Fibroblast of lung (primary cell): Measurements from ENCODE around the gene PACSIN2. TPM values are rescaled to one million over a fixed set of nuclear protein-coding genes. Genes with fewer than 3 reads are reported as not detected.

Source experiments
- DNase-seq, 2 donors: peaks; one replicate each; pipeline versions ENCODE4 v3.0.0 to v3.0.0-alpha.2; 2010; ENCODE audit warnings: low read depth in 2 of 2
- H2AFZ ChIP-seq: 2 replicates; pipeline ENCODE4 v1.5.1; 2012; ENCODE audit warnings: low read length, control low read depth, inconsistent platforms
- H3K27ac ChIP-seq: 2 replicates; pipeline ENCODE4 v1.5.1; 2011; ENCODE audit warnings: low read length, control low read depth; ENCODE audit not compliant: insufficient read depth
- H3K27me3 ChIP-seq: 2 replicates; pipeline ENCODE4 v1.5.1; 2011; ENCODE audit warnings: mild to moderate bottlenecking, low read length; ENCODE audit not compliant: control insufficient read depth, insufficient read depth
- H3K36me3 ChIP-seq: 2 replicates; pipeline ENCODE4 v1.5.1; 2011; ENCODE audit warnings: low read length; ENCODE audit not compliant: control insufficient read depth, insufficient read depth
- H3K4me1 ChIP-seq: 2 replicates; pipeline ENCODE4 v1.5.1; 2011; ENCODE audit warnings: low read length; ENCODE audit not compliant: control insufficient read depth, insufficient read depth; ENCODE audit errors: extremely low read depth
- H3K4me2 ChIP-seq: 2 replicates; pipeline ENCODE4 v1.5.1; 2011; ENCODE audit warnings: low read length, control low read depth; ENCODE audit not compliant: insufficient read depth; ENCODE audit errors: extremely low read depth
- H3K4me3 ChIP-seq, 4 experiments: fragments of 200-600 bp in 1 of 4; sonication (generic) in 1 of 4; replicated peaks in 1 of 4; 2 replicates each; pipeline ENCODE4 v1.5.1; 2011 to 2016; ENCODE audit warnings: low read length in 4 of 4, low read depth in 3 of 4, mild to moderate bottlenecking in 3 of 4, control low read depth in 2 of 4, inconsistent platforms in 1 of 4, mixed read lengths in 1 of 4; ENCODE audit not compliant: insufficient read depth in 1 of 4; ENCODE audit errors: control extremely low read depth in 1 of 4
- H3K79me2 ChIP-seq: 2 replicates; pipeline ENCODE4 v1.5.1; 2012; ENCODE audit warnings: mild to moderate bottlenecking, low read length, inconsistent platforms; ENCODE audit not compliant: control insufficient read depth, insufficient read depth
- H3K9ac ChIP-seq: 2 replicates; pipeline ENCODE4 v1.5.1; 2011; ENCODE audit warnings: mild to moderate bottlenecking, low read length, control low read depth; ENCODE audit not compliant: insufficient read depth
- H3K9me3 ChIP-seq: 2 replicates; pipeline ENCODE4 v1.5.1; 2012; ENCODE audit warnings: low read depth, low read length; ENCODE audit not compliant: control insufficient read depth, insufficient read depth
- H4K20me1 ChIP-seq: 2 replicates; pipeline ENCODE4 v1.5.1; 2011; ENCODE audit warnings: low read length; ENCODE audit not compliant: control insufficient read depth, insufficient read depth; ENCODE audit errors: extremely low read depth
- EZH2 ChIP-seq: IDR thresholded peaks from 2 replicates; pipeline ENCODE4 v1.5.1; 2012; ENCODE audit warnings: low read length, control low read depth, mild to moderate bottlenecking; ENCODE audit errors: missing control alignments
- polyA plus RNA-seq, 2 donors: library from polyadenylated mRNA; depleted of rRNA in 1 of 2; stranded (reverse) in 1 of 2; unstranded in 1 of 2; fragments of >200 nt; gene quantifications; 2 replicates each; pipeline ENCODE4 v1.2.1, GENCODE V29; 2011 to 2012; ENCODE audit warnings: missing spikeins in 1 of 2
- total RNA-seq: library from RNA; depleted of rRNA; stranded (reverse); fragments of >200 nt; gene quantifications from 2 replicates; pipeline ENCODE4 v1.2.1, GENCODE V29; 2014
- TF ChIP-seq, protein P1 (sequence below), 2 donors: IDR thresholded peaks in 1 of 2; conservative IDR thresholded peaks in 1 of 2; 1 replicate in 1 of 2; 2 replicates in 1 of 2; pipeline ENCODE4 v1.5.1; 2011 to 2012; ENCODE audit warnings: low read length in 2 of 2, control low read depth in 1 of 2, inconsistent platforms in 1 of 2, low read depth in 1 of 2, mild to moderate bottlenecking in 1 of 2

PACSIN2 gene
- total and polyA plus RNA-seq, 2 donors (not counting 1 experiment from before 2014, with no cell fraction given), result 30.1 to 41.4 TPM

DNA sequence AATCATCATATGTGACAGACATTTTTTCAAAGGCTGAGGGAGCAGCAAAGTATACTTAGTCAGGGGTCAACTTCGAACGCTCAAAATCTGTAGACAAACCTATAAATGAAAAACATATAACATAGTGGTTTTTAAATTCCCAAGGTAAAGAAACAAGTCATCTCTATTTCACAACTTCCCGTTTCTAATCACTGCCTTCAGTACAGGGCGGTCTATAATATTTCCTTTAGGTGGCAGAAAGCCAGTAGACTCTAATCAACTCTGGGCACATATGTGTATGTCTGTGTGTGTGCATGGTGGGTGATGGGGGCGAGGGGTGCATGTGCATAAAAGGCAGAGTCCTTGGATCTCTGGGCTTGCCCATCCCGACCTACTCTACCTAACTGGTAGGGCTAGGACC, 102.9 kb downstream of the PACSIN2 start:
- DNase-seq, result no peak
- H3K9ac ChIP-seq, result no peak overlapping the region
- H4K20me1 ChIP-seq, result no peaks in the 10 kb centered on the region
- TF ChIP-seq EZH2, result no peak
- TF ChIP-seq, protein P1, sequence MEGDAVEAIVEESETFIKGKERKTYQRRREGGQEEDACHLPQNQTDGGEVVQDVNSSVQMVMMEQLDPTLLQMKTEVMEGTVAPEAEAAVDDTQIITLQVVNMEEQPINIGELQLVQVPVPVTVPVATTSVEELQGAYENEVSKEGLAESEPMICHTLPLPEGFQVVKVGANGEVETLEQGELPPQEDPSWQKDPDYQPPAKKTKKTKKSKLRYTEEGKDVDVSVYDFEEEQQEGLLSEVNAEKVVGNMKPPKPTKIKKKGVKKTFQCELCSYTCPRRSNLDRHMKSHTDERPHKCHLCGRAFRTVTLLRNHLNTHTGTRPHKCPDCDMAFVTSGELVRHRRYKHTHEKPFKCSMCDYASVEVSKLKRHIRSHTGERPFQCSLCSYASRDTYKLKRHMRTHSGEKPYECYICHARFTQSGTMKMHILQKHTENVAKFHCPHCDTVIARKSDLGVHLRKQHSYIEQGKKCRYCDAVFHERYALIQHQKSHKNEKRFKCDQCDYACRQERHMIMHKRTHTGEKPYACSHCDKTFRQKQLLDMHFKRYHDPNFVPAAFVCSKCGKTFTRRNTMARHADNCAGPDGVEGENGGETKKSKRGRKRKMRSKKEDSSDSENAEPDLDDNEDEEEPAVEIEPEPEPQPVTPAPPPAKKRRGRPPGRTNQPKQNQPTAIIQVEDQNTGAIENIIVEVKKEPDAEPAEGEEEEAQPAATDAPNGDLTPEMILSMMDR (conservative IDR thresholded peaks at IDR 0.05 in 1 of 2, IDR thresholded peaks at IDR 0.05 in 1 of 2; ENCODE audit: low read depth in 1 of 2, low read length in 2 of 2), result no peak
- H3K9me3 ChIP-seq, result no peaks in the 10 kb centered on the region
- no peak overlapping the region for H2AFZ ChIP-seq
- peaks cover 3% of the 10 kb centered on the region for H3K36me3 ChIP-seq
- H3K4me1 ChIP-seq, result peaks cover 3% of the 10 kb centered on the region
- no peak overlapping the region for H3K27ac ChIP-seq
- no peaks in the 10 kb centered on the region for H3K27me3 ChIP-seq
- peaks cover 19% of the 10 kb centered on the region for H3K79me2 ChIP-seq
- no peak overlapping the region for H3K4me2 ChIP-seq
- H3K4me3 ChIP-seq, result no peak overlapping the region

DNA sequence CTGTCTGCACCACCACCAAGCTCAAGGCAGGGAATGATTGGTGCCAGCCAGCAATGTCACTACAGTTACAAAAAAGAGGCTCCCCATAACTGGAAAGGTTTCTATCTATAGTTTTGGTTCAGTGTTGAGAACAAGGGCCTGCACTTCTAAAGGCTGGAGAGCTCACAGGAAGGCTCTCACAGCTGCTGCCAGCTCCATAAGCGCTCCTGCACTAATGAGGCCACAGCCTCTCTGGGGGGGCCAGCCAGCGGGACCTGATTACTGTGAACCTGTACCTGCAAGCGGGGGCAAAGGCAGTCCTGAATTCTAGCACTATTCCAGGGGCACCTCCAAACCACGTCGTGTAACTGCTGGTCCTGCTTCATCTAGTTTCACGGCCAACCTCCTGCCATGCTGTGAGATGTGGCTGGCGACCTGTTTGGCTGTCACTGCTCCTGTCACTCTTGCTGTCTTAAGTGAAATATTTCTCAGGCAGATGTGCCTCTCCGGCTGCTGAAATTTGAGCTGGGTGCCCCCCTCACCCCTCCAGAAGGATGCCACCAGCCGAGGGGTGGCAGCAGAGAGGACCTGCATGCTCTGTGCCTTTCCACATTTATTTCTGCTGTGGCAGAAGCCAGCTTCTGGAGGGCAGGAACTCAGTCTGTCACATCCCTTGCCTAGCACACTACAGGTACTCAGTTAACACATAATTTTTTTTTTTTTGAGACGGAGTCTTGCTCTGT, 104.6 kb downstream of the PACSIN2 start:
- H2AFZ ChIP-seq, result no peak overlapping the region
- no peak for TF ChIP-seq EZH2
- TF ChIP-seq, protein P1 (conservative IDR thresholded peaks at IDR 0.05 in 1 of 2, IDR thresholded peaks at IDR 0.05 in 1 of 2; ENCODE audit: low read depth in 1 of 2, low read length in 2 of 2), result no peak
- no peak overlapping the region for H3K9ac ChIP-seq
- peaks cover 8% of the 10 kb centered on the region for H3K4me1 ChIP-seq
- H3K27me3 ChIP-seq, result no peaks in the 10 kb centered on the region
- peaks cover 3% of the 10 kb centered on the region for H3K36me3 ChIP-seq
- peaks cover 11% of the 10 kb centered on the region for H3K79me2 ChIP-seq
- no peak overlapping the region for H3K4me2 ChIP-seq
- no peaks in the 10 kb centered on the region for H3K9me3 ChIP-seq
- no peak for DNase-seq
- H3K4me3 ChIP-seq, result no peak overlapping the region
- no peak overlapping the region for H3K27ac ChIP-seq
- H4K20me1 ChIP-seq, result no peaks in the 10 kb centered on the region

- H3K4me1 ChIP-seq, result peaks cover 8% of the 10 kb centered on the region
- H3K9me3 ChIP-seq, result no peaks in the 10 kb centered on the region
- no peak overlapping the region for H3K27ac ChIP-seq
- H3K36me3 ChIP-seq, result peaks cover 3% of the 10 kb centered on the region
- H3K4me2 ChIP-seq, result no peak overlapping the region
- no peak for DNase-seq
- H3K9ac ChIP-seq, result no peak overlapping the region
- no peaks in the 10 kb centered on the region for H4K20me1 ChIP-seq
- no peak overlapping the region for H2AFZ ChIP-seq
- peaks cover 10% of the 10 kb centered on the region for H3K79me2 ChIP-seq
- no peaks in the 10 kb centered on the region for H3K27me3 ChIP-seq
- no peak overlapping the region for H3K4me3 ChIP-seq
- TF ChIP-seq EZH2, result no peak
- TF ChIP-seq, protein P1 (conservative IDR thresholded peaks at IDR 0.05 in 1 of 2, IDR thresholded peaks at IDR 0.05 in 1 of 2; ENCODE audit: low read depth in 1 of 2, low read length in 2 of 2), result no peak
These were observed 105.4 kb downstream of the PACSIN2 start for GRCh38 chr22:42909363-42910058.
